CD4-positive, alpha-beta T cell (primary cell): ENCODE results near the gene FUZ. TPM values are rescaled to one million over a fixed set of nuclear protein-coding genes. Genes with fewer than 3 reads are reported as not detected.

Experiments used
- ATAC-seq: fragments of 200-7000 bp; cut with Tn5 transposase; one replicate; pipeline ENCODE4 v1.10.0; 2022; ENCODE audit warnings: mild to moderate bottlenecking; ENCODE audit not compliant: poor library complexity
- CTCF ChIA-PET: fragments of 350-600 bp; sonication (Branson Sonifier 250); formaldehyde crosslinking; loops from one replicate; lab custom pipeline; 2021; ENCODE audit warnings: antibody characterized with exemption, inconsistent platforms; lab: Charles Lee
- POLR2A ChIA-PET: fragments of 350-600 bp; sonication (Branson Sonifier 250); formaldehyde crosslinking; loops from one replicate; lab custom pipeline; 2021; ENCODE audit warnings: antibody characterized with exemption, inconsistent platforms; lab: Charles Lee
- DNase-seq, 14 experiments: peaks; one replicate each; pipeline ENCODE4 v3.0.0-alpha.2; 2013 to 2020; ENCODE audit warnings: mixed read lengths in 2 of 14
- H3K27ac ChIP-seq, 2 donors: one replicate each; pipeline versions ENCODE4 v1.5.1 to v1.7.0; 2013; ENCODE audit warnings: low read length in 2 of 2, low read depth in 1 of 2, mild to moderate bottlenecking in 1 of 2
- H3K27me3 ChIP-seq, 2 experiments: 1 replicate in 1 of 2; 2 replicates in 1 of 2; pipeline versions ENCODE4 v1.6.1 to v1.7.0; 2013; ENCODE audit warnings: low read length in 2 of 2, control low read depth in 1 of 2, mild to moderate bottlenecking in 1 of 2, moderate library complexity in 1 of 2; ENCODE audit not compliant: insufficient read depth in 2 of 2, control insufficient read depth in 1 of 2
- H3K36me3 ChIP-seq: one replicate; pipeline ENCODE4 v1.6.1; 2013; ENCODE audit warnings: low read length, control low read depth; ENCODE audit not compliant: insufficient read depth
- H3K4me1 ChIP-seq: one replicate; pipeline ENCODE4 v1.6.1; 2013; ENCODE audit warnings: low read length, control low read depth; ENCODE audit not compliant: insufficient read depth
- H3K4me3 ChIP-seq: one replicate; pipeline ENCODE4 v1.5.1; 2013; ENCODE audit warnings: mild to moderate bottlenecking, low read length, moderate library complexity
- H3K9me3 ChIP-seq, 2 experiments: 1 replicate in 1 of 2; 2 replicates in 1 of 2; pipeline versions ENCODE4 v1.6.1 to v1.7.0; 2013; ENCODE audit warnings: low read length in 2 of 2, mild to moderate bottlenecking in 2 of 2, control low read depth in 1 of 2, moderate library complexity in 1 of 2; ENCODE audit not compliant: control insufficient read depth in 1 of 2, insufficient read depth in 1 of 2
- H3K27ac Mint-ChIP-seq: one replicate; pipeline ENCODE4 v1.8.0; 2020; ENCODE audit warnings: mixed read lengths
- H3K27me3 Mint-ChIP-seq: one replicate; pipeline ENCODE4 v1.8.0; 2021; ENCODE audit warnings: mixed read lengths
- H3K36me3 Mint-ChIP-seq: one replicate; pipeline ENCODE4 v1.8.0; 2021; ENCODE audit warnings: low read depth, mixed read lengths
- H3K4me1 Mint-ChIP-seq: one replicate; pipeline ENCODE4 v1.8.0; 2021; ENCODE audit warnings: low read depth, mixed read lengths
- H3K4me3 Mint-ChIP-seq: one replicate; pipeline ENCODE4 v1.8.0; 2020; ENCODE audit warnings: mild to moderate bottlenecking, mixed read lengths
- H3K9me3 Mint-ChIP-seq: one replicate; pipeline ENCODE4 v1.8.0; 2020; ENCODE audit warnings: mixed read lengths
- CTCF ChIP-seq: fragments of 200-600 bp; IDR thresholded peaks from one replicate; pipeline ENCODE4 v1.8.0; 2022; ENCODE audit warnings: antibody characterized with exemption, mild to moderate bottlenecking
- intact Hi-C, 2 experiments: fragments of 100-400 bp; cut with DNase I in 1 of 2; cut with micrococcal nuclease in 1 of 2; formaldehyde crosslinking; loops; one replicate each; pipeline versions ENCODE4 v1.15.1 to v1.9.0; 2023 to 2025; cut with DNase I, micrococcal nuclease
- total RNA-seq, 174 experiments: library from RNA in 2 of 174; stranded (reverse) in 2 of 174; gene quantifications; one replicate each; pipeline ENCODE4 v1.2.3 and lab custom pipeline; 2021 to 2026

Gene FUZ
- total RNA-seq, 2 experiments from 2014 or later, result 14.9 to 15.2 TPM

- Mint-ChIP-seq H3K27ac (no peak overlapping the region), H3K27me3 (no peaks in the 10 kb centered on the region), H3K4me3 (no peak overlapping the region), H3K36me3 (peaks cover 36% of the 10 kb centered on the region), H3K9me3 (no peaks in the 10 kb centered on the region), H3K4me1 (peaks cover 22% of the 10 kb centered on the region)
- ChIA-PET CTCF (no interaction called here), POLR2A (interaction anchor here (1.2 kb wide), 1 partner anchor 10 kb away, joined by 3 read pairs; the partner anchor contains the start of gene AP2A1)
- Histone ChIP-seq H3K27ac (no peak overlapping the region), H3K27me3 (no peaks in the 10 kb centered on the region), H3K4me1 (peaks cover 5% of the 10 kb centered on the region), H3K4me3 (no peak overlapping the region), H3K36me3 (peaks cover 4% of the 10 kb centered on the region), H3K9me3 (no peaks in the 10 kb centered on the region)
- intact Hi-C loops, result no loop called here
- DNase-seq, result no peak
- TF ChIP-seq CTCF, result no peak
- no peak for ATAC-seq
Observed at GRCh38 chr19:49776371-49776764, 36.7 kb downstream of the FUZ start.

DNA sequence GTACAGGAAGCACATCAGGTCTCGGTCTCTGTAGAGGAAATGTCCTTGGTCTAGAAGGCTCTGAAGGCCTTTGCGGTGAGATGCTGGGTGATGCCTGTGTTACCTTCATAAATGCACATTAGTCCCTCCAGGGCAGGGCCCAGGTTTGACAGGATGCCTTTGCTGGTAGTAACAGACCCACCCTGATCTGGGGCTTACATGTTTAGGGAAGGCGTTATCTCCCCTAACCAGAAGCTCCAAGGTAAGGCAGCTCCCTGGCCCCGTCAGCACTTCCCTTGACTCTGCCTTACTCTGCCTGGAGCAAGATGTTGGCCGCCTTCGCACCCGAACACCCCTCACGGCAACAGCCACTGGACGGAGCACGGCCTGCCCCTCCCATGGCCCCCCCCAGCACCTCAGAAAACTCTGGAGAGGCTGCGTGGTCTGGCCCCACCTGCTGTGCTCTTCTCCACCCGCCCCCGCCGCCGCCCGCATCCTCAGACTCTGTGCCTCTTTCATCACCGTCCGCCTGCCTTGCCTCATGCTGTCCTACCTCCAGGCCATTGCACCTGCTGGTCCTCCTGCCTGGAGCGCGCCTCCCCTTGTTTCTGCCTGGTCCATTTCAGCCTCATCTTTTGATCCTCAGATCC lies 37.2 kb downstream of the FUZ start:
- H3K9me3 Mint-ChIP-seq, result no peaks in the 10 kb centered on the region
- Histone ChIP-seq H3K27ac (no peak overlapping the region), H3K27me3 (no peaks in the 10 kb centered on the region), H3K36me3 (peaks cover 8% of the 10 kb centered on the region), H3K9me3 (no peaks in the 10 kb centered on the region), H3K4me3 (no peak overlapping the region), H3K4me1 (peaks cover 5% of the 10 kb centered on the region)
- ChIA-PET POLR2A (interaction anchor here (1.2 kb wide), 1 partner anchor 9 kb away, joined by 3 read pairs; the partner anchor contains the start of gene AP2A1), CTCF (no interaction called here)
- intact Hi-C loops, result no loop called here
- H3K27me3 Mint-ChIP-seq, result no peaks in the 10 kb centered on the region
- DNase-seq (no peak), ATAC-seq (no peak)
- peaks cover 32% of the 10 kb centered on the region for H3K36me3 Mint-ChIP-seq
- H3K27ac Mint-ChIP-seq, result no peak overlapping the region
- no peak overlapping the region for H3K4me3 Mint-ChIP-seq
- no peak for TF ChIP-seq CTCF
- H3K4me1 Mint-ChIP-seq, result peaks cover 22% of the 10 kb centered on the region

- H3K27me3 ChIP-seq, result no peaks in the 10 kb centered on the region
- H3K4me3 ChIP-seq, result no peak overlapping the region
- ATAC-seq (no peak), DNase-seq (no peak)
- H3K4me1 ChIP-seq, result peaks cover 5% of the 10 kb centered on the region
- no peak for TF ChIP-seq CTCF
- H3K36me3 Mint-ChIP-seq, result peaks cover 28% of the 10 kb centered on the region
- H3K4me3 Mint-ChIP-seq, result no peak overlapping the region
- H3K9me3 ChIP-seq, result no peaks in the 10 kb centered on the region
- intact Hi-C loops, result no loop called here
- no peaks in the 10 kb centered on the region for H3K27me3 Mint-ChIP-seq
- H3K27ac Mint-ChIP-seq, result no peak overlapping the region
- no peaks in the 10 kb centered on the region for H3K9me3 Mint-ChIP-seq
- ChIA-PET POLR2A (no interaction called here), CTCF (no interaction called here)
- peaks cover 23% of the 10 kb centered on the region for H3K4me1 Mint-ChIP-seq
- no peak overlapping the region for H3K27ac ChIP-seq
- H3K36me3 ChIP-seq, result peaks cover 8% of the 10 kb centered on the region
Observed at GRCh38 chr19:49774969-49775368, 38.1 kb downstream of the FUZ start.
